ENCODE data around the gene JUND. TPM values are rescaled to one million over a fixed set of nuclear protein-coding genes. Genes with fewer than 3 reads are reported as not detected.

Gene JUND
- total RNA-seq, 2 experiments from 2014 or later: 527 to 530 TPM

DNA sequence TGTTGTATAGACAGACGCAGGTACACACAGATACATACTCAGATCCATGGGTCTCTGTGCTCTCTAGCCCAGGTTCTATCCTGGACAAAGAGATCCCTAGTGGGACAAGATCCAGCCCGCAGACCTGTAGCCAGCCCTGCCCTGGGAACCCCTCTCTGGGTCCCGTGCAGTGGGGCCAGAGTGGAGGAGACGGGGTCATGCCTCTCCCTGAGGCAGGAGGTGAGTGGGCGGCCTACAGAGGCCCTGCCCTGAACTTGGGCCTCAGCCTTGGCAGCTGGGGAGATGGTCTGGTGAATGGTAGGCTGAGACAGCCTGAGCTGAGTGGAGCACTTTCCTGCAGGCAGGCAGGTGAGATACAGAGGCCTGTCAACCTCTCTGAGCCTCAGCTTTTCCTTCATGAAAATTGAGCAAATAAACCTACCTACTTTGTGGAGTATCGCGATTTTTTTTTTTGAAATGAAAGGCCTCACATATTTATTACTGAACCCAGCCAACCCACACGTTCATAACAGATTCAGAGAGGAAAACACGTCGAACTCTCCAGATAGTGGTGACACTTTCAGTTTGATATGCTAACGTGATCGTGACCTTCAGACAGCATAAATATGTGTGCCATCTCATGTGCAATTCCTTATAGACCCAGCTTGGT is 3.4 kb upstream of the JUND start:
- ATAC-seq (peak; percentile 24), DNase-seq (peak; percentile 88)
- H3K27ac Mint-ChIP-seq: peak overlapping the region; percentile 98
- H3K36me3 Mint-ChIP-seq (ENCODE audit: low read depth): peaks cover 14% of the 10 kb centered on the region
- TF ChIP-seq, protein P1, sequence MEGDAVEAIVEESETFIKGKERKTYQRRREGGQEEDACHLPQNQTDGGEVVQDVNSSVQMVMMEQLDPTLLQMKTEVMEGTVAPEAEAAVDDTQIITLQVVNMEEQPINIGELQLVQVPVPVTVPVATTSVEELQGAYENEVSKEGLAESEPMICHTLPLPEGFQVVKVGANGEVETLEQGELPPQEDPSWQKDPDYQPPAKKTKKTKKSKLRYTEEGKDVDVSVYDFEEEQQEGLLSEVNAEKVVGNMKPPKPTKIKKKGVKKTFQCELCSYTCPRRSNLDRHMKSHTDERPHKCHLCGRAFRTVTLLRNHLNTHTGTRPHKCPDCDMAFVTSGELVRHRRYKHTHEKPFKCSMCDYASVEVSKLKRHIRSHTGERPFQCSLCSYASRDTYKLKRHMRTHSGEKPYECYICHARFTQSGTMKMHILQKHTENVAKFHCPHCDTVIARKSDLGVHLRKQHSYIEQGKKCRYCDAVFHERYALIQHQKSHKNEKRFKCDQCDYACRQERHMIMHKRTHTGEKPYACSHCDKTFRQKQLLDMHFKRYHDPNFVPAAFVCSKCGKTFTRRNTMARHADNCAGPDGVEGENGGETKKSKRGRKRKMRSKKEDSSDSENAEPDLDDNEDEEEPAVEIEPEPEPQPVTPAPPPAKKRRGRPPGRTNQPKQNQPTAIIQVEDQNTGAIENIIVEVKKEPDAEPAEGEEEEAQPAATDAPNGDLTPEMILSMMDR (IDR thresholded peaks at IDR 0.05): no peak
- CTCF ChIA-PET: interaction anchor here (0.7 kb wide), 1 partner anchor 212 kb away, joined by 3 read pairs; no protein-coding TSS in a partner anchor
- POLR2A ChIA-PET: interaction anchor here (0.7 to 1.6 kb wide), 9 partner anchors 8 to 1031 kb away, joined by 3 to 11 read pairs (median 6); partner anchors contain the start of gene SSBP4
- H3K27me3 Mint-ChIP-seq: no peaks in the 10 kb centered on the region
- H3K4me1 Mint-ChIP-seq (ENCODE audit: low read depth): peaks cover 50% of the 10 kb centered on the region
- peak overlapping the region; percentile 69 for H3K4me3 Mint-ChIP-seq
- intact Hi-C loops (cut with micrococcal nuclease): no loop called here
- peaks cover 5% of the 10 kb centered on the region for H3K9me3 Mint-ChIP-seq

DNA sequence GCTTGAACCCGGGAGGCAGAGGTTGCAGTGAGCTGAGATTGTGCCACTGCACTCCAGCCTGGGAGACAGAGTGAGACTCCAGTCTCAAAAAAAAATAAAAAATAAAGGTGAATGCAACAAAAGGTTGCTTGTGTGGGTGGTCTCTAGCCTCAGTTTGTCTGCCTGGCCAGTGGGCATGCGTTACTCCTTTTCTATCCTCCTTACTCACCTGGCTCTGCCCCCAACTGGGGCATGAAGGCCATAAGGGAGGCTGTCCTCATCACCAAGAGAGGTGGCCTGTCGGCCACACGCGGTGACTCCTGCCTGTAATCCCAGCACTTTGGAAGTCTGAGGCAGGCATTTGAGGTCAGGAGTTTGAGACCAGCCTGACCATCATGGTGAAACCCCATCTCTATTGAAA is 1.9 kb upstream of the JUND start:
- ChIA-PET POLR2A (interaction anchor here (5.8 to 9.0 kb wide), 2 partner anchors 29 to 136 kb away, joined by 37 to 592 read pairs; partner anchors contain the start of genes LSM4 and SSBP4), CTCF (no interaction called here)
- no peak for DNase-seq
- intact Hi-C loops (cut with micrococcal nuclease): no loop called here
- Mint-ChIP-seq H3K27me3 (no peaks in the 10 kb centered on the region), H3K27ac (peak overlapping the region; percentile 100), H3K9me3 (peaks cover 5% of the 10 kb centered on the region), H3K36me3 (ENCODE audit: low read depth) (peaks cover 29% of the 10 kb centered on the region), H3K4me1 (ENCODE audit: low read depth) (peaks cover 46% of the 10 kb centered on the region), H3K4me3 (peak overlapping the region; percentile 12)
- no peak for ATAC-seq
- TF ChIP-seq, protein P1 (IDR thresholded peaks at IDR 0.05): no peak

DNA sequence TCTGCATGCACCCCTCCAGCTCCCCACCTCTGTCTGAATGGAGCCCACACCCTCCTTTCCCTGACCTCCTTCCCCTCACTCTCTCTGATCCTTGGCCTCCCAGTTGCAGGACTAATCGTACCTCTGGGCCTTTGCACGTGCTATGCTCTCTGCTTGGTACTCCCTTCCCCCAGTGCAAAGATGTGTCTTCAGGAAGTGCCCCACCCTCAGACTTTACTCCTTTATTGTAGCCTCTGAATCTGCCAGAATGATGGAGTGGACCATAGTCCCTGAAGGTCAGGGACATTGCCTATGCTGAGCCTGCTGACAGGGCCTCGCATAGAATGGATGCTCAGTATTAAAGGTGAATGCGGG is 1.3 kb upstream of the JUND start:
- Mint-ChIP-seq H3K27ac (peak overlapping the region; percentile 100), H3K9me3 (peaks cover 5% of the 10 kb centered on the region), H3K36me3 (ENCODE audit: low read depth) (peaks cover 34% of the 10 kb centered on the region), H3K4me3 (peak overlapping the region; percentile 75), H3K4me1 (ENCODE audit: low read depth) (peaks cover 46% of the 10 kb centered on the region), H3K27me3 (no peaks in the 10 kb centered on the region)
- ChIA-PET POLR2A (interaction anchor here (5.2 to 9.0 kb wide), 5 partner anchors 9 to 137 kb away, joined by 37 to 592 read pairs (median 94); partner anchors contain the start of genes LSM4 and SSBP4), CTCF (interaction anchor here (1.0 to 6.2 kb wide), 3 partner anchors 9 to 45 kb away, joined by 4 to 235 read pairs (median 166); partner anchors contain the start of gene IQCN)
- TF ChIP-seq, protein P1 (IDR thresholded peaks at IDR 0.05): no peak
- intact Hi-C loops (cut with micrococcal nuclease): no loop called here
- no peak for ATAC-seq
- DNase-seq: peak; percentile 72

DNA sequence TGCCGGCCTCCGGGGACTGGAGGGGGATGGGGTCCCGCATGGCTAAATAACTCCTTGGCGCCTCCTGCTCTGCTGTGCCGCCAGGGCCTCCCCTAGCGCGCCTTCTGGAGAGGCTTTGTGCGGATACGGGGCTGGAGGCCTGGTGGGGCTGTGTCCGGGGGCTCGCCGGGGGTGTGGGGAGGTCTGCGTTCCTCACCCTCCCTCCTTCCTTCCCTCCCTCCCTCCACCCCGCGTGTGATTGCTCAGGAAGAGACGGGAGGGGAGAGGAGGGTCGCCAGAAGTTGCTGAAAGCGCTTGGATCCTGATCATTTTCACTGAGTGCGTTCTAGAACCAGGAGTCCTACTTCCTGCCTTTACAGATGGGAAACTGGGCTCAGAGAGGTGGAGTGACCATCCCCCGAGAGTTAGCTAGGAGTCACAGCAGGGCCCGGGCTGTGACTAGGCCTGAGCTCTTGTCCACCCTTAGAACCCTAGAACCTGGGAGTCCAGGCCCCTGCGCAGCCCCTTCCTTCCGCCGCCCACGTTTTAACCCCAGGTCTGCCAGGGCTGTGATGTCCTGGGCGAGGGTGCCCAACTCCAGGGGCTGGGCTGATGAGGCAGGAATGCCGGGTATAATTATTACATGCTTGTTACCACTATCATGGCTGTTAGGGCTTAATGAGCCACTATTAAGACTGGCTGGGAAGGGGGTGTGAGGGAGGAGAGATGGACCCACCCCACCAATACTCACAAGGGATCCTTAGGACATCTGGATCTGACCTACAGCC is 782 bp upstream of the JUND start:
- H3K4me3 Mint-ChIP-seq: peak overlapping the region; percentile 75
- peak overlapping the region; percentile 100 for H3K27ac Mint-ChIP-seq
- ChIA-PET POLR2A (interaction anchor here (0.6 to 9.0 kb wide), 13 partner anchors 10 to 784 kb away, joined by 3 to 592 read pairs (median 6); partner anchors contain the start of genes KXD1, LSM4, PIK3R2 and SSBP4), CTCF (interaction anchor here (0.8 to 6.2 kb wide), 7 partner anchors 8 to 106 kb away, joined by 3 to 330 read pairs (median 119); partner anchors contain the start of genes IQCN and LSM4)
- peaks cover 37% of the 10 kb centered on the region for H3K36me3 Mint-ChIP-seq (ENCODE audit: low read depth)
- TF ChIP-seq, protein P1 (IDR thresholded peaks at IDR 0.05): no peak
- intact Hi-C loops (cut with micrococcal nuclease): no loop called here
- no peaks in the 10 kb centered on the region for H3K27me3 Mint-ChIP-seq
- DNase-seq (peak; percentile 61), ATAC-seq (peak; percentile 1)
- peaks cover 44% of the 10 kb centered on the region for H3K4me1 Mint-ChIP-seq (ENCODE audit: low read depth)
- peaks cover 5% of the 10 kb centered on the region for H3K9me3 Mint-ChIP-seq
